SK-N-SH (cell line): ENCODE results near the gene FBF1. TPM values are rescaled to one million over a fixed set of nuclear protein-coding genes. Genes with fewer than 3 reads are reported as not detected.

Experiments used
- CTCF ChIA-PET: fragments of 300-600, 350-600 bp; formaldehyde crosslinking; extraction: SDS; loops from one replicate; lab custom pipeline; 2021; lab: Yijun Ruan, JAX
- POLR2A ChIA-PET: fragments of 350-600 bp; sonication (Branson Sonifier 250); formaldehyde crosslinking; extraction: SDS; loops from one replicate; lab custom pipeline; 2020; ENCODE audit warnings: antibody characterized with exemption, inconsistent platforms; lab: Yijun Ruan, JAX
- DNase-seq: peaks from one replicate; pipeline ENCODE4 v3.0.0; 2012
- H2AFZ ChIP-seq: fragments of 200-600 bp; sonication (generic); 2 replicates; pipeline ENCODE4 v1.8.1; 2016; ENCODE audit warnings: antibody characterized with exemption, mild to moderate bottlenecking, low read depth
- H3F3A ChIP-seq: fragments of 200-600 bp; sonication (generic); replicated peaks from 2 replicates; pipeline ENCODE3; 2016; ENCODE audit warnings: antibody characterized with exemption, mild to moderate bottlenecking; ENCODE audit not compliant: insufficient read depth
- H3K27ac ChIP-seq, 2 experiments: fragments of 200-500 bp in 1 of 2; fragments of 200-600 bp in 1 of 2; sonication (Bioruptor generic) in 1 of 2; sonication (generic), shearing (Covaris generic) in 1 of 2; 2 replicates each; pipeline versions ENCODE4 v1.5.1 to v1.6.1; 2014 to 2016; ENCODE audit warnings: low read depth in 2 of 2, inconsistent platforms in 1 of 2, low read length in 1 of 2, mild to moderate bottlenecking in 1 of 2, mixed read lengths in 1 of 2
- H3K27me3 ChIP-seq: fragments of 200-600 bp; sonication (generic), shearing (Covaris generic); 2 replicates; pipeline ENCODE4 v1.6.1; 2016; ENCODE audit warnings: mixed run types; ENCODE audit not compliant: insufficient read depth
- H3K36me3 ChIP-seq, 2 experiments: fragments of 200-500 bp in 1 of 2; fragments of 200-600 bp in 1 of 2; sonication (Bioruptor generic) in 1 of 2; sonication (generic) in 1 of 2; replicated peaks in 1 of 2; 2 replicates each; pipeline versions ENCODE3 to v1.5.1; 2014 to 2016; ENCODE audit warnings: low read length in 1 of 2, mild to moderate bottlenecking in 1 of 2; ENCODE audit not compliant: insufficient read depth in 2 of 2, control insufficient read depth in 1 of 2
- H3K4me1 ChIP-seq, 2 experiments: fragments of 200-500 bp in 1 of 2; fragments of 200-600 bp in 1 of 2; sonication (Bioruptor generic) in 1 of 2; sonication (generic), shearing (Covaris generic) in 1 of 2; 2 replicates each; pipeline versions ENCODE4 v1.5.1 to v1.6.1; 2014 to 2016; ENCODE audit warnings: low read depth in 1 of 2, low read length in 1 of 2, mixed run types in 1 of 2; ENCODE audit not compliant: insufficient read depth in 2 of 2, control insufficient read depth in 1 of 2
- H3K4me2 ChIP-seq: fragments of 200-600 bp; sonication (generic), shearing (Covaris generic); 2 replicates; pipeline ENCODE4 v1.6.1; 2017; ENCODE audit warnings: mixed run types
- H3K4me3 ChIP-seq, 2 experiments: fragments of 200-500 bp in 1 of 2; fragments of 200-600 bp in 1 of 2; sonication (Bioruptor generic) in 1 of 2; sonication (generic), shearing (Covaris generic) in 1 of 2; 2 replicates each; pipeline versions ENCODE4 v1.5.1 to v1.8.1; 2014 to 2016; ENCODE audit warnings: low read depth in 2 of 2, inconsistent platforms in 1 of 2, low read length in 1 of 2, mild to moderate bottlenecking in 1 of 2, mixed read lengths in 1 of 2, moderate library complexity in 1 of 2
- H3K79me2 ChIP-seq: fragments of 200-600 bp; sonication (generic); 2 replicates; pipeline ENCODE4 v1.8.1; 2017; ENCODE audit warnings: mild to moderate bottlenecking; ENCODE audit not compliant: insufficient read depth
- H3K9ac ChIP-seq: fragments of 200-600 bp; sonication (generic); 2 replicates; pipeline ENCODE4 v1.6.1; 2017; ENCODE audit warnings: mixed run types
- H3K9me2 ChIP-seq: fragments of 200-600 bp; sonication (generic); 2 replicates; pipeline ENCODE4 v1.6.1; 2017; ENCODE audit warnings: mixed run types
- H3K9me3 ChIP-seq: fragments of 200-600 bp; sonication (generic); 2 replicates; pipeline ENCODE4 v1.6.1; 2017; ENCODE audit warnings: mixed run types, mild to moderate bottlenecking, moderate library complexity
- H4K20me1 ChIP-seq: fragments of 200-600 bp; sonication (generic); 2 replicates; pipeline ENCODE4 v1.6.1; 2017; ENCODE audit warnings: mild to moderate bottlenecking, mixed run types; ENCODE audit not compliant: insufficient read depth
- CHD2 ChIP-seq: fragments of 150-350 bp; IDR thresholded peaks from 2 replicates; pipeline ENCODE4 v1.6.1; 2018; ENCODE audit warnings: low read length; ENCODE audit not compliant: partially characterized antibody
- CTCF ChIP-seq: fragments of 200-600 bp; sonication (generic); IDR thresholded peaks from 2 replicates; pipeline ENCODE4 v1.6.1; 2017; ENCODE audit warnings: antibody characterized with exemption, mild to moderate bottlenecking, moderate library complexity
- EZH2phosphoT487 ChIP-seq: fragments of 200-600 bp; sonication (generic); IDR thresholded peaks from 2 replicates; pipeline ENCODE4 v1.6.1; 2017; ENCODE audit warnings: low read depth, mixed run types, mild to moderate bottlenecking, antibody characterized with exemption, moderate library complexity, borderline replicate concordance
- FOXM1 ChIP-seq: IDR thresholded peaks from 2 replicates; pipeline ENCODE4 v1.4.0; 2012; ENCODE audit warnings: low read depth, mild to moderate bottlenecking
- GATA2 ChIP-seq: sonication (generic); formaldehyde crosslinking; IDR thresholded peaks from 2 replicates; pipeline ENCODE4 v1.5.0; 2020; ENCODE audit warnings: mild to moderate bottlenecking, missing genetic modification reagents
- MAX ChIP-seq: IDR thresholded peaks from 2 replicates; pipeline ENCODE4 v1.4.0; 2012; ENCODE audit warnings: low read depth
- MEF2A ChIP-seq: IDR thresholded peaks from 2 replicates; pipeline ENCODE4 v1.4.0; 2012; ENCODE audit warnings: low read depth, borderline replicate concordance
- NFIC ChIP-seq: IDR thresholded peaks from 2 replicates; pipeline ENCODE4 v1.4.0; 2012; ENCODE audit warnings: borderline replicate concordance
- NRF1 ChIP-seq: IDR thresholded peaks from 2 replicates; pipeline ENCODE4 v1.6.1; 2012; ENCODE audit warnings: low read depth, mild to moderate bottlenecking, low read length
- POLR2AphosphoS5 ChIP-seq: IDR thresholded peaks from 2 replicates; pipeline ENCODE4 v1.6.1; 2012; ENCODE audit warnings: low read depth, low read length
- RFX5 ChIP-seq: IDR thresholded peaks from 2 replicates; pipeline ENCODE4 v1.6.1; 2012; ENCODE audit warnings: mild to moderate bottlenecking, improper control_type of control experiment, low read length
- RXRA ChIP-seq: IDR thresholded peaks from 2 replicates; pipeline ENCODE4 v1.4.0; 2012; ENCODE audit warnings: low read depth, mild to moderate bottlenecking, borderline replicate concordance
- SIN3A ChIP-seq: IDR thresholded peaks from 2 replicates; pipeline ENCODE4 v1.6.1; 2012; ENCODE audit warnings: low read depth, mild to moderate bottlenecking, low read length, moderate library complexity, borderline replicate concordance
- TAF1 ChIP-seq: IDR thresholded peaks from 2 replicates; pipeline ENCODE4 v1.6.1; 2012; ENCODE audit warnings: low read depth, mild to moderate bottlenecking, low read length, moderate library complexity, borderline replicate concordance
- TEAD4 ChIP-seq: IDR thresholded peaks from 2 replicates; pipeline ENCODE4 v1.4.0; 2012; ENCODE audit warnings: mild to moderate bottlenecking, borderline replicate concordance; ENCODE audit not compliant: insufficient read depth
- YY1 ChIP-seq: IDR thresholded peaks from 2 replicates; pipeline ENCODE4 v1.4.0; 2012; ENCODE audit warnings: low read depth, mild to moderate bottlenecking
- WGBS: methylation state at CpG from one replicate; pipeline ENCODE4 v1.1.6; 2017; ENCODE audit warnings: low lambda C conversion rate; 5-methylcytosine and 5-hydroxymethylcytosine counted together
- polyA plus RNA-seq, 3 experiments: library from polyadenylated mRNA; depleted of rRNA; stranded (reverse); fragments of >200 nt; gene quantifications; 2 replicates each; pipeline ENCODE4 v1.2.3, GENCODE V29; 2012
- TF ChIP-seq, protein P1 (sequence below): IDR thresholded peaks from 2 replicates; pipeline ENCODE4 v1.4.0; 2012; ENCODE audit warnings: low read depth, borderline replicate concordance

The FBF1 gene
- polyA plus RNA-seq, 1 of the 3 experiments (the other 2 are of a cell fraction), result 19.0 TPM

- TF ChIP-seq, protein P1, sequence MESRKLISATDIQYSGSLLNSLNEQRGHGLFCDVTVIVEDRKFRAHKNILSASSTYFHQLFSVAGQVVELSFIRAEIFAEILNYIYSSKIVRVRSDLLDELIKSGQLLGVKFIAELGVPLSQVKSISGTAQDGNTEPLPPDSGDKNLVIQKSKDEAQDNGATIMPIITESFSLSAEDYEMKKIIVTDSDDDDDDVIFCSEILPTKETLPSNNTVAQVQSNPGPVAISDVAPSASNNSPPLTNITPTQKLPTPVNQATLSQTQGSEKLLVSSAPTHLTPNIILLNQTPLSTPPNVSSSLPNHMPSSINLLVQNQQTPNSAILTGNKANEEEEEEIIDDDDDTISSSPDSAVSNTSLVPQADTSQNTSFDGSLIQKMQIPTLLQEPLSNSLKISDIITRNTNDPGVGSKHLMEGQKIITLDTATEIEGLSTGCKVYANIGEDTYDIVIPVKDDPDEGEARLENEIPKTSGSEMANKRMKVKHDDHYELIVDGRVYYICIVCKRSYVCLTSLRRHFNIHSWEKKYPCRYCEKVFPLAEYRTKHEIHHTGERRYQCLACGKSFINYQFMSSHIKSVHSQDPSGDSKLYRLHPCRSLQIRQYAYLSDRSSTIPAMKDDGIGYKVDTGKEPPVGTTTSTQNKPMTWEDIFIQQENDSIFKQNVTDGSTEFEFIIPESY, result no peak
- TF ChIP-seq POLR2AphosphoS5 (no peak), TAF1 (no peak), SIN3A (no peak), YY1 (no peak), CHD2 (no peak), RXRA (no peak), FOXM1 (no peak), EZH2phosphoT487 (no peak), RFX5 (no peak), TEAD4 (no peak), CTCF (no peak), GATA2 (CRISPR knock-in tag) (no peak), MEF2A (no peak), NRF1 (no peak), NFIC (no peak), MAX (no peak)
- peaks cover 0 to 8% of the 10 kb centered on the region in 2 experiments; a peak in 1 of 4 replicates for H3K4me1 ChIP-seq
- H4K20me1 ChIP-seq, result no peaks in the 10 kb centered on the region
- H3K36me3 ChIP-seq, result peaks cover 25 to 54% of the 10 kb centered on the region in 2 experiments
- H2AFZ ChIP-seq, result no peak overlapping the region
- ChIA-PET CTCF (interaction anchor here (1.7 kb wide), 1 partner anchor 62 kb away, joined by 5 read pairs; no protein-coding TSS in a partner anchor), POLR2A (no interaction called here)
- no peak overlapping the region for H3K27ac ChIP-seq
- H3K4me3 ChIP-seq, result no peak overlapping the region
- H3K9me2 ChIP-seq, result no peaks in the 10 kb centered on the region
- no peaks in the 10 kb centered on the region for H3K27me3 ChIP-seq
- no peaks in the 10 kb centered on the region for H3K9me3 ChIP-seq
- H3K79me2 ChIP-seq, result peaks cover 5% of the 10 kb centered on the region; the same call in 1 of the 2 replicates
- no peak overlapping the region for H3K4me2 ChIP-seq
- no peak for DNase-seq
- peaks cover 17% of the 10 kb centered on the region for H3F3A ChIP-seq
- H3K9ac ChIP-seq, result no peak overlapping the region
- 90% methylated on average over 1 of the region's 1 CpG for WGBS
Measured at GRCh38 chr17:75943491-75943890, 2.6 kb upstream of the FBF1 start.
